Spleen (tissue), 7 donors: ENCODE data around the gene ODAD4.

Experiments used
- POLR2AphosphoS5 ChIP-seq, 3 donors: sonication (generic); formaldehyde crosslinking; IDR thresholded peaks; one replicate each; pipeline ENCODE4 v1.5.1; 2017; ENCODE audit warnings: antibody characterized with exemption in 3 of 3
- TF ChIP-seq, protein P1 (sequence below), 11 experiments: fragments of 200-600 bp in 7 of 11; fragments of 450-650 bp in 4 of 11; sonication (generic) in 4 of 11; IDR thresholded peaks in 8 of 11; conservative IDR thresholded peaks in 3 of 11; 1 replicate in 7 of 11; 2 replicates in 4 of 11; pipeline versions ENCODE4 v1.4.0 to v1.8.0; 2016 to 2021; ENCODE audit warnings: antibody characterized with exemption in 11 of 11, inconsistent platforms in 4 of 11, mild to moderate bottlenecking in 1 of 11
- donor health status: DM: no; HTN: no; CAD: no; lungs with moderate emphysema.
- donor health status: DM: no; HTN: no; CAD: no.
- donor health status: DM: no; HTN: no; CAD: no.

DNA sequence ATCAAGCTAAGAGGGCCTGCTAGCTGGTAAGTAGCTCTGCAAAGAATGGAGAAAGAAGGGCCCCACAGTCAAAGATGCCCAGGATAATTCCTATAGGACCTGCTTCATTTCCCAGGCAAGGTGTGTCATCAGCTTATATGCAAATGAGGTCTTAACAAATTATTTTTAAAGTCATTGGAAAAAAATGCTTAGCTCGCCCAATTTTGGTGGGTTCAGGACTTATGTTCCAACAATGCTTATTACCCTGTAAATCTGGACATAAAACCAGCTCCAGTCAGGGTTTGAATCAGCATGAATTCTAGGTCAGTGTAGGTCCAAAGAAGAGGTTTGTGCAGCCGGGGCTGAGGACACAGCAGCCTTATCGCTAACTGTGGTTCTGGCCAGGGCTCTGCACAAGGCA lies 37.0 kb upstream of the ODAD4 start:
- TF ChIP-seq, protein P1, sequence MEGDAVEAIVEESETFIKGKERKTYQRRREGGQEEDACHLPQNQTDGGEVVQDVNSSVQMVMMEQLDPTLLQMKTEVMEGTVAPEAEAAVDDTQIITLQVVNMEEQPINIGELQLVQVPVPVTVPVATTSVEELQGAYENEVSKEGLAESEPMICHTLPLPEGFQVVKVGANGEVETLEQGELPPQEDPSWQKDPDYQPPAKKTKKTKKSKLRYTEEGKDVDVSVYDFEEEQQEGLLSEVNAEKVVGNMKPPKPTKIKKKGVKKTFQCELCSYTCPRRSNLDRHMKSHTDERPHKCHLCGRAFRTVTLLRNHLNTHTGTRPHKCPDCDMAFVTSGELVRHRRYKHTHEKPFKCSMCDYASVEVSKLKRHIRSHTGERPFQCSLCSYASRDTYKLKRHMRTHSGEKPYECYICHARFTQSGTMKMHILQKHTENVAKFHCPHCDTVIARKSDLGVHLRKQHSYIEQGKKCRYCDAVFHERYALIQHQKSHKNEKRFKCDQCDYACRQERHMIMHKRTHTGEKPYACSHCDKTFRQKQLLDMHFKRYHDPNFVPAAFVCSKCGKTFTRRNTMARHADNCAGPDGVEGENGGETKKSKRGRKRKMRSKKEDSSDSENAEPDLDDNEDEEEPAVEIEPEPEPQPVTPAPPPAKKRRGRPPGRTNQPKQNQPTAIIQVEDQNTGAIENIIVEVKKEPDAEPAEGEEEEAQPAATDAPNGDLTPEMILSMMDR (IDR thresholded peaks at IDR 0.05 in 8 of 11, conservative IDR thresholded peaks at IDR 0.05 in 3 of 11) = no peak
- no peak for TF ChIP-seq POLR2AphosphoS5 (IDR thresholded peaks at IDR 0.05)
